K562 (cell line): ENCODE results near the gene RARG. TPM values are rescaled to one million over a fixed set of nuclear protein-coding genes. Genes with fewer than 3 reads are reported as not detected.

Source experiments
- ARID1B ChIP-seq: fragments of 450-650 bp; IDR thresholded peaks from 2 replicates; pipeline ENCODE4 v1.6.1; 2016; ENCODE audit warnings: antibody characterized with exemption, mild to moderate bottlenecking, inconsistent platforms
- ARID3A ChIP-seq: IDR thresholded peaks from 2 replicates; pipeline ENCODE4 v1.6.1; 2012; ENCODE audit warnings: low read depth, low read length, improper control_type of control experiment, borderline replicate concordance
- BCL6 ChIP-seq: fragments of 250-450 bp; sonication (Bioruptor Pico); IDR thresholded peaks from 2 replicates; pipeline ENCODE4 v1.4.0; 2020
- CREB3L1 ChIP-seq: fragments of 450-650 bp; IDR thresholded peaks from 2 replicates; pipeline ENCODE4 v1.6.1; 2014; ENCODE audit warnings: low read depth, mild to moderate bottlenecking, moderate library complexity, borderline replicate concordance
- FOXK1 ChIP-seq: sonication (generic); formaldehyde crosslinking; IDR thresholded peaks from 2 replicates; pipeline ENCODE4 v1.8.0; 2022; ENCODE audit warnings: missing genetic modification reagents, mild to moderate bottlenecking, borderline replicate concordance
- GABPA ChIP-seq: fragments of 200-800 bp; sonication (Bioruptor generic); conservative IDR thresholded peaks from 2 replicates; pipeline ENCODE4 v1.6.1; 2016; ENCODE audit warnings: low read depth, missing genetic modification characterization, missing compliant biosample characterization
- GATA2 ChIP-seq: sonication (generic); formaldehyde crosslinking; IDR thresholded peaks from 2 replicates; pipeline ENCODE4 v1.4.0; 2020; ENCODE audit warnings: mild to moderate bottlenecking, missing genetic modification reagents
- KAT7 ChIP-seq: sonication (generic); formaldehyde crosslinking; IDR thresholded peaks from 2 replicates; pipeline ENCODE4 v1.8.0; 2022; ENCODE audit warnings: missing genetic modification reagents, mild to moderate bottlenecking, borderline replicate concordance
- KAT8 ChIP-seq: fragments of 450-650 bp; IDR thresholded peaks from 2 replicates; pipeline ENCODE4 v1.6.1; 2016; ENCODE audit warnings: low read depth, mild to moderate bottlenecking
- PYGO2 ChIP-seq: fragments of 450-650 bp; IDR thresholded peaks from 2 replicates; pipeline ENCODE4 v1.6.1; 2016; ENCODE audit warnings: mild to moderate bottlenecking, missing genetic modification characterization, moderate library complexity, missing compliant biosample characterization
- RBM14 ChIP-seq: fragments of 200-400 bp; formaldehyde crosslinking; IDR thresholded peaks from 2 replicates; pipeline ENCODE4 v1.6.1; 2018; ENCODE audit warnings: low read depth, mild to moderate bottlenecking, low read length, moderate library complexity, borderline replicate concordance; ENCODE audit not compliant: insufficient read depth
- RBM25 ChIP-seq: fragments of 200-400 bp; formaldehyde crosslinking; IDR thresholded peaks from 2 replicates; pipeline ENCODE4 v1.6.1; 2018; ENCODE audit warnings: low read length, low read depth, moderate library complexity; ENCODE audit not compliant: severe bottlenecking
- RFX7 ChIP-seq: fragments of 250-450 bp; sonication (Bioruptor Pico); IDR thresholded peaks from 2 replicates; pipeline ENCODE4 v1.5.1; 2021; ENCODE audit warnings: mild to moderate bottlenecking
- SMC3 ChIP-seq: conservative IDR thresholded peaks from 2 replicates; pipeline ENCODE4 v1.6.1; 2011; ENCODE audit warnings: low read depth, low read length, improper control_type of control experiment; ENCODE audit not compliant: insufficient read depth
- SRSF7 ChIP-seq: fragments of 200-400 bp; formaldehyde crosslinking; optimal IDR thresholded peaks from 2 replicates; pipeline ENCODE3; 2017; ENCODE audit warnings: mild to moderate bottlenecking, low read depth, low read length
- TAL1 ChIP-seq: fragments of 450-650 bp; IDR thresholded peaks from 2 replicates; pipeline ENCODE4 v1.6.1; 2016; ENCODE audit warnings: mild to moderate bottlenecking
- TCF7 ChIP-seq: sonication (generic); IDR thresholded peaks from 2 replicates; pipeline ENCODE4 v1.6.1; 2016; ENCODE audit warnings: antibody characterized with exemption, borderline replicate concordance
- TGIF2 ChIP-seq: sonication (generic); formaldehyde crosslinking; IDR thresholded peaks from 2 replicates; pipeline ENCODE4 v1.8.1; 2022; ENCODE audit warnings: mild to moderate bottlenecking, missing genetic modification reagents, moderate library complexity
- USF2 ChIP-seq: sonication (generic); formaldehyde crosslinking; IDR thresholded peaks from 2 replicates; pipeline ENCODE4 v1.5.0; 2020; ENCODE audit warnings: missing genetic modification reagents
- ZC3H8 ChIP-seq: fragments of 450-650 bp; IDR thresholded peaks from 2 replicates; pipeline ENCODE4 v1.6.1; 2017
- ZNF143 ChIP-seq: sonication (generic); formaldehyde crosslinking; IDR thresholded peaks from 2 replicates; pipeline ENCODE4 v1.9.0; 2022; ENCODE audit warnings: mild to moderate bottlenecking, missing genetic modification reagents
- ZNF217 ChIP-seq: sonication (generic); formaldehyde crosslinking; IDR thresholded peaks from 2 replicates; pipeline ENCODE4 v1.8.0; 2022; ENCODE audit warnings: mild to moderate bottlenecking, missing genetic modification reagents
- ZNF668 ChIP-seq: fragments of 250-450 bp; sonication (Bioruptor Pico); IDR thresholded peaks from 2 replicates; pipeline ENCODE4 v1.8.0; 2022; ENCODE audit warnings: mild to moderate bottlenecking, inconsistent platforms
- polyA plus RNA-seq, 8 experiments: library from polyadenylated mRNA; depleted of rRNA in 4 of 8; stranded (reverse) in 5 of 8; unstranded in 3 of 8; fragments of >200 nt; fragmentation: Nextera tagmentation in 2 of 8; fragmentation: Illumina TruSeq in 1 of 8; extraction: Ambion mirVana in 2 of 8; extraction: Trizol in 1 of 8; gene quantifications; 2 replicates each; pipeline versions ENCODE4 v1.2.1 to v1.2.3, GENCODE V29; 2011 to 2014; ENCODE audit warnings: inconsistent platforms in 1 of 8, missing spikeins in 1 of 8
- total RNA-seq, 7 experiments: library from RNA; depleted of rRNA in 6 of 7; stranded (reverse); fragments of >200 nt in 6 of 7; fragmentation: Illumina TruSeq in 2 of 7; extraction: Trizol in 2 of 7; gene quantifications; 2 replicates each; pipeline versions ENCODE4 v1.2.1 to v1.2.3, GENCODE V29; 2011 to 2021; ENCODE audit warnings: low replicate concordance in 1 of 7

RARG gene
- total and polyA plus RNA-seq, 9 of the 15 experiments (the other 6 are each of a cell fraction or from before 2014, with no cell fraction given): 0.18 to 7.6 (median 3.8) TPM

GRCh38 chr12:53231921-53232645 is at the start of gene RARG (continued):
- no peak for TF ChIP-seq GATA2 (CRISPR knock-in tag)
- TF ChIP-seq CREB3L1: no peak
- no peak for TF ChIP-seq KAT7 (CRISPR knock-in tag)
- TF ChIP-seq BCL6 (CRISPR knock-in tag): no peak
- no peak for TF ChIP-seq GABPA
- peak; percentile 79 for TF ChIP-seq USF2 (CRISPR knock-in tag)
- TF ChIP-seq KAT8: no peak
- TF ChIP-seq ZNF143 (CRISPR knock-in tag): no peak
- TF ChIP-seq TCF7: no peak
- TF ChIP-seq SMC3: no peak
- TF ChIP-seq PYGO2 (tag): no peak
- TF ChIP-seq SRSF7: no peak
- no peak for TF ChIP-seq ARID1B
- TF ChIP-seq RFX7: no peak
- no peak for TF ChIP-seq TAL1
- no peak for TF ChIP-seq FOXK1 (CRISPR knock-in tag)
- peak; percentile 76 for TF ChIP-seq RBM25
- TF ChIP-seq RBM14: no peak
- TF ChIP-seq ARID3A: no peak
- no peak for TF ChIP-seq ZNF668 (CRISPR knock-in tag)
- no peak for TF ChIP-seq TGIF2 (CRISPR knock-in tag)
- TF ChIP-seq ZNF217 (CRISPR knock-in tag): no peak
- no peak for TF ChIP-seq ZC3H8
